ENCODE data around the gene SARS1.

DNA sequence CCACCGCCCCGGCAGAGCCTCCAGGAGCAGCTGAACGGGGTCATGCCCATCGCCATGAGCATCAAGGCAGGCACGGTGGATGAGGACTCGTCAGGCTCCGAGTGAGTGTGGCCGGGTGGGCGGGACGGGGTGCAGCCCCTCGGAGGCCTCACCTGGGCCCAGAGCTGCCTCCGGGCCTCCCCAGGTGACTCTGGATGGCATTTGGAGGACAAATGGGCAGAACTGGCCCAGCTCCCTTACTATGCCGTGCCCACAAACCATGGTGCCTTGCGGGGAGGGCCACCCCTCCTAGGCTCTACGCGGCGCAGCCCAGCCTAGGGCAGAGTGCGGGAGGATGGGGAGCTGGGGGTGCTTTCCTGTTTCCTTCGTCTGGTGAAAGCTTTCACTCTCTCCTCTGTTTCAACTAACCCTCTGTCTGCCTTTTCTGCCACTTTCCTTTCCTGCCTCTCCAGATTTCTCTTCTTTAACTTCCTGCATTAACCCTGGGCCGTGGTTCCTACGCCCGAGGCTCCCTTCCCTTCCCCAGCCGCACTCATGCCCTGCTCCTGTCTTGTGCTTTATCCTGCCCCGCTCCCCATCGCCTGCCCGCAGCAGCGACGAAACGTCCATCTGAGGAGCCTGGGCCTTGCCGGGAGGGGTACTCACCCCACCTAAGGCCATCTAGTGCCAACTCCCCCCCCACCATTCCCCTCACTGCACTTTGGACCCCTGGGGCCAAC, 60.0 kb downstream of the SARS1 start:
- TF ChIP-seq, protein P1, sequence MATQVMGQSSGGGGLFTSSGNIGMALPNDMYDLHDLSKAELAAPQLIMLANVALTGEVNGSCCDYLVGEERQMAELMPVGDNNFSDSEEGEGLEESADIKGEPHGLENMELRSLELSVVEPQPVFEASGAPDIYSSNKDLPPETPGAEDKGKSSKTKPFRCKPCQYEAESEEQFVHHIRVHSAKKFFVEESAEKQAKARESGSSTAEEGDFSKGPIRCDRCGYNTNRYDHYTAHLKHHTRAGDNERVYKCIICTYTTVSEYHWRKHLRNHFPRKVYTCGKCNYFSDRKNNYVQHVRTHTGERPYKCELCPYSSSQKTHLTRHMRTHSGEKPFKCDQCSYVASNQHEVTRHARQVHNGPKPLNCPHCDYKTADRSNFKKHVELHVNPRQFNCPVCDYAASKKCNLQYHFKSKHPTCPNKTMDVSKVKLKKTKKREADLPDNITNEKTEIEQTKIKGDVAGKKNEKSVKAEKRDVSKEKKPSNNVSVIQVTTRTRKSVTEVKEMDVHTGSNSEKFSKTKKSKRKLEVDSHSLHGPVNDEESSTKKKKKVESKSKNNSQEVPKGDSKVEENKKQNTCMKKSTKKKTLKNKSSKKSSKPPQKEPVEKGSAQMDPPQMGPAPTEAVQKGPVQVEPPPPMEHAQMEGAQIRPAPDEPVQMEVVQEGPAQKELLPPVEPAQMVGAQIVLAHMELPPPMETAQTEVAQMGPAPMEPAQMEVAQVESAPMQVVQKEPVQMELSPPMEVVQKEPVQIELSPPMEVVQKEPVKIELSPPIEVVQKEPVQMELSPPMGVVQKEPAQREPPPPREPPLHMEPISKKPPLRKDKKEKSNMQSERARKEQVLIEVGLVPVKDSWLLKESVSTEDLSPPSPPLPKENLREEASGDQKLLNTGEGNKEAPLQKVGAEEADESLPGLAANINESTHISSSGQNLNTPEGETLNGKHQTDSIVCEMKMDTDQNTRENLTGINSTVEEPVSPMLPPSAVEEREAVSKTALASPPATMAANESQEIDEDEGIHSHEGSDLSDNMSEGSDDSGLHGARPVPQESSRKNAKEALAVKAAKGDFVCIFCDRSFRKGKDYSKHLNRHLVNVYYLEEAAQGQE (IDR thresholded peaks at IDR 0.05; ENCODE audit: low read depth, low read length) = no peak
- TF ChIP-seq, protein P2, sequence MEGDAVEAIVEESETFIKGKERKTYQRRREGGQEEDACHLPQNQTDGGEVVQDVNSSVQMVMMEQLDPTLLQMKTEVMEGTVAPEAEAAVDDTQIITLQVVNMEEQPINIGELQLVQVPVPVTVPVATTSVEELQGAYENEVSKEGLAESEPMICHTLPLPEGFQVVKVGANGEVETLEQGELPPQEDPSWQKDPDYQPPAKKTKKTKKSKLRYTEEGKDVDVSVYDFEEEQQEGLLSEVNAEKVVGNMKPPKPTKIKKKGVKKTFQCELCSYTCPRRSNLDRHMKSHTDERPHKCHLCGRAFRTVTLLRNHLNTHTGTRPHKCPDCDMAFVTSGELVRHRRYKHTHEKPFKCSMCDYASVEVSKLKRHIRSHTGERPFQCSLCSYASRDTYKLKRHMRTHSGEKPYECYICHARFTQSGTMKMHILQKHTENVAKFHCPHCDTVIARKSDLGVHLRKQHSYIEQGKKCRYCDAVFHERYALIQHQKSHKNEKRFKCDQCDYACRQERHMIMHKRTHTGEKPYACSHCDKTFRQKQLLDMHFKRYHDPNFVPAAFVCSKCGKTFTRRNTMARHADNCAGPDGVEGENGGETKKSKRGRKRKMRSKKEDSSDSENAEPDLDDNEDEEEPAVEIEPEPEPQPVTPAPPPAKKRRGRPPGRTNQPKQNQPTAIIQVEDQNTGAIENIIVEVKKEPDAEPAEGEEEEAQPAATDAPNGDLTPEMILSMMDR (IDR thresholded peaks at IDR 0.05) = no peak
- TF ChIP-seq POLR2AphosphoS5 (IDR thresholded peaks at IDR 0.05; ENCODE audit: low read depth, low read length) = no peak
- TF ChIP-seq EP300 (IDR thresholded peaks at IDR 0.05; ENCODE audit: borderline replicate concordance in 1 of 2, low read depth in 1 of 2, low read length in 1 of 2) = no peak
- no peak for TF ChIP-seq PBX3 (IDR thresholded peaks at IDR 0.05)
- TF ChIP-seq, protein P3, sequence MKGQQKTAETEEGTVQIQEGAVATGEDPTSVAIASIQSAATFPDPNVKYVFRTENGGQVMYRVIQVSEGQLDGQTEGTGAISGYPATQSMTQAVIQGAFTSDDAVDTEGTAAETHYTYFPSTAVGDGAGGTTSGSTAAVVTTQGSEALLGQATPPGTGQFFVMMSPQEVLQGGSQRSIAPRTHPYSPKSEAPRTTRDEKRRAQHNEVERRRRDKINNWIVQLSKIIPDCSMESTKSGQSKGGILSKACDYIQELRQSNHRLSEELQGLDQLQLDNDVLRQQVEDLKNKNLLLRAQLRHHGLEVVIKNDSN (IDR thresholded peaks at IDR 0.05; ENCODE audit: borderline replicate concordance, low read depth) = no peak
- TF ChIP-seq NFIC (IDR thresholded peaks at IDR 0.05; ENCODE audit: borderline replicate concordance) = no peak
- no peak for TF ChIP-seq GABPA (IDR thresholded peaks at IDR 0.05; ENCODE audit: low read depth)
- TF ChIP-seq JUND (IDR thresholded peaks at IDR 0.05) = no peak
- no peak for TF ChIP-seq MAX (IDR thresholded peaks at IDR 0.05; ENCODE audit: low read depth)
- no peak for TF ChIP-seq MEF2A (IDR thresholded peaks at IDR 0.05; ENCODE audit: borderline replicate concordance, low read depth)
- TF ChIP-seq TCF12 (IDR thresholded peaks at IDR 0.05) = no peak
